Measurements from ENCODE around the gene DENND2A.

The DENND2A gene

GRCh38 chr7:140611641-140612040, 29.0 kb downstream of the DENND2A start:
- no peak for DNase-seq

- no peak for DNase-seq
Measured at GRCh38 chr7:140610204-140611165, 30.1 kb downstream of the DENND2A start.

GRCh38 chr7:140609646-140610045, 31.0 kb downstream of the DENND2A start:
- DNase-seq = no peak

- no peak for DNase-seq
Measured at GRCh38 chr7:140607441-140607989, 33.1 kb downstream of the DENND2A start.

- DNase-seq = no peak
Measured at GRCh38 chr7:140605337-140605736, 35.3 kb downstream of the DENND2A start.

- no peak for DNase-seq
Measured at GRCh38 chr7:140604760-140605159, 35.9 kb downstream of the DENND2A start.

GRCh38 chr7:140604076-140604475, 36.5 kb downstream of the DENND2A start:
- DNase-seq = no peak

GRCh38 chr7:140601566-140602174, 38.9 kb downstream of the DENND2A start:
- DNase-seq = no peak

GRCh38 chr7:140600341-140600740, 40.3 kb downstream of the DENND2A start:
- no peak for DNase-seq

- no peak for DNase-seq
Measured at GRCh38 chr7:140597428-140597949, 43.1 kb downstream of the DENND2A start.

- DNase-seq = no peak
Measured at GRCh38 chr7:140596519-140597427, 43.8 kb downstream of the DENND2A start.

- no peak for DNase-seq
Measured at GRCh38 chr7:140595468-140596092, 45.0 kb downstream of the DENND2A start.

- DNase-seq = no peak
Measured at GRCh38 chr7:140594131-140594691, 46.4 kb downstream of the DENND2A start.

GRCh38 chr7:140593672-140593982, 47.0 kb downstream of the DENND2A start:
- no peak for DNase-seq

- no peak for DNase-seq
Measured at GRCh38 chr7:140592964-140593671, 47.5 kb downstream of the DENND2A start.

- no peak for DNase-seq
Measured at GRCh38 chr7:140591180-140591902, 49.3 kb downstream of the DENND2A start.

GRCh38 chr7:140587243-140587642, 53.4 kb downstream of the DENND2A start:
- no peak for DNase-seq

- DNase-seq = no peak
Measured at GRCh38 chr7:140586516-140586915, 54.1 kb downstream of the DENND2A start.

GRCh38 chr7:140585333-140585732, 55.3 kb downstream of the DENND2A start:
- DNase-seq = no peak

GRCh38 chr7:140584195-140584851, 56.3 kb downstream of the DENND2A start:
- DNase-seq = no peak

All from NCI-H226 (cell line).